HG02642 (cell line): ENCODE results near the gene SAMD11.
"Not testable (repeated sequence)": the region's sequence is repeated elsewhere in the genome, so short reads cannot be mapped to it uniquely, and the experiment has no call there.

Experiments
- ATAC-seq: cut with Tn5 transposase; IDR thresholded peaks from one replicate; pipeline ENCODE4 v1.9.1; 2021; ENCODE audit warnings: mild to moderate bottlenecking; ENCODE audit not compliant: unreplicated experiment, poor library complexity

Gene SAMD11

DNA sequence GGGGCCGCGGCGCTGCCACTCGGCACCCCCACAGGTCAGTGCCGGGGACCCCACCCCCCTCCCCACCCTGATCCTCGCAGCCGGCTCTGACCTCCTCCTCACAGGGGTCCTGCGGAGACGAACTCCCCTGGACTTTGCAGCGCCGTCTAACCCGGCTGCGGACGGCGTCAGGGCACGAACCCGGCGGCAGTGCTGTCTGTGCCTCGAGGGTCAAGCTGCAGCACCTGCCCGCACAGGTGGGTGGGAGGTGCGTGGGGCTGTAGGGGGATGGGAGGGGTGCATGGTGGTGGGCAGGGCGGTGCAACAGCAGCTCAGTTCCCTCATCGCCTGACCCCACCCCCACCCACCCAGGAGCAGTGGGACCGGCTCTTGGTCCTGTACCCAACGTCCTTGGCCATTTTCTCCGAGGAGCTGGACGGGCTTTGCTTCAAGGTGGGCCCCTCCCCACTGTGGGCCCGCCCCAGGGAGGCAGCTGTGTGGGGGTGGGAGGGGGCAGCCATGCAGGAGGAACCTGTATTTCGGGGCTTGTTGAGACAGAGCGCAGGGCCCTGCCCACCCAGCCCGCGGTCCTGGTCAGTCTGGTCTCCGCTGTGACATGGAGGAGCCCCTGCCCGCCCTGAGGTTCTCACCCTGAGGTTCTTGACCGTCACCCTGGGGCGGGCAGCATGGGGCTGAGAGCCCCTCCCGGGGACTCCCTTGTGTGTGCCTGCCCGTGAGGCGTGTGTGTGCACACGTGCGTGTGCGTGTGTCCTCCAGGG lies 47.4 kb downstream of the SAMD11 start:
- no peak for ATAC-seq

DNA sequence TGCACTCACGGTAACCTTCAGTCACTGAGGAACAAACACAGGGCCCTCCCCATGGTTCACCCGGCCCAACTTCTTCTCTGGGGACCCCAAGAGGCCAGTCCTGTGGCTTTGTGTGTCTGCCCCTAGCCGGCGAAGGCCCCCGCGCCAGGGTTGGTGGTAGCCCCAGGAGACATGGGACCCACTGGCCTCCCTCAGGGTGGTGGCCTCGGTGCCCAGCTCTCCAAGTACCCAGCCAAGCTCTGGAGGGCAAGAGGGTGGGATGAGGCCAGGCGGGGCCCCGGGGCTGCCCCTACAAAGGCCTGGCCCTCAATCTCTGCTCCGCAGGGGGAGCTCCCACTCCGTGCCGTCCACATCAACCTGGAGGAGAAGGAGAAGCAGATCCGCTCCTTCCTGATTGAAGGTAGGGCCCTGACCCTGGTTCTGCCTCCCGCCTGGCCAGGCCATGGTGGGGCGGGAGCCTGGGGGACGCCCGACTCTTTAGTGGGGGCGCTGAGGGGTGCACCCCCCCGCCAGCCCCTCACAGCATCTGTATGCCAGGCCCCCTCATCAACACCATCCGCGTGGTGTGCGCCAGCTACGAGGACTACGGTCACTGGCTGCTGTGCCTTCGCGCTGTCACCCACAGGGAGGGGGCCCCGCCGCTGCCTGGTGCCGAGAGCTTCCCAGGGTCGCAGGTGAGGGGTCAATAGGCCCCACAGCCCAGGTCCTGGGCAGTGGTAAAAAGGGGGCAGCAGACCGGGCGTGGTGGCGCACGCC lies 48.2 kb downstream of the SAMD11 start:
- ATAC-seq: no peak

DNA sequence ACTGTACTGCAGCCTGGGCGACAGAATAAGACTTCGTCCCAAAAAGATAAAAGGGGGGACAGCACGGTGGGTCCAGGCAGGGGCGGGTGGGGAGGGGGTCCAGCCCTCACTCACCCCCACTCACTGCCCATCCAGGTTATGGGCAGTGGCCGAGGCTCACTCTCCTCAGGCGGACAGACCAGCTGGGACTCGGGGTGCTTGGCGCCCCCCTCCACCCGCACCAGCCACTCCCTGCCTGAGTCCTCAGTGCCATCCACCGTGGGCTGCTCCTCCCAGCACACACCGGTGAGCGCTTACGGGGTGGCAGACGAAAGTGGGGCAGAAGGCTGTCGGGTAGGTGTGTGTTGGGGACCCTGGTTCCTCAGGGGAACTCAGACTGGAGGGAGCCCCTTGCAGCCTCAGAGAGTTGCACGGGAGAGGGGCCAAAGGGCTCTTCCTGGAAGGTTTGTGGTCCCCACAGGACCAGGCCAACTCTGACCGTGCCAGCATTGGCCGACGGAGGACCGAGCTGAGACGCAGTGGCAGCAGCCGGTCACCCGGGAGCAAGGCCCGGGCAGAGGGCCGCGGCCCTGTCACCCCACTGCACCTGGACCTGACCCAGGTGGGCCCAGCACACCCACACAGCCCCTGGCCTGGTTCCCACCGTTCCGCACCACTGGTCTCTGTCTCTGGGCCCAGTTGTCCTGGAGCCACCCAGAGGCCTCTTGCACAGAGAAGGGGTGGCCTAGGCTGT lies 49.2 kb downstream of the SAMD11 start:
- no peak for ATAC-seq

DNA sequence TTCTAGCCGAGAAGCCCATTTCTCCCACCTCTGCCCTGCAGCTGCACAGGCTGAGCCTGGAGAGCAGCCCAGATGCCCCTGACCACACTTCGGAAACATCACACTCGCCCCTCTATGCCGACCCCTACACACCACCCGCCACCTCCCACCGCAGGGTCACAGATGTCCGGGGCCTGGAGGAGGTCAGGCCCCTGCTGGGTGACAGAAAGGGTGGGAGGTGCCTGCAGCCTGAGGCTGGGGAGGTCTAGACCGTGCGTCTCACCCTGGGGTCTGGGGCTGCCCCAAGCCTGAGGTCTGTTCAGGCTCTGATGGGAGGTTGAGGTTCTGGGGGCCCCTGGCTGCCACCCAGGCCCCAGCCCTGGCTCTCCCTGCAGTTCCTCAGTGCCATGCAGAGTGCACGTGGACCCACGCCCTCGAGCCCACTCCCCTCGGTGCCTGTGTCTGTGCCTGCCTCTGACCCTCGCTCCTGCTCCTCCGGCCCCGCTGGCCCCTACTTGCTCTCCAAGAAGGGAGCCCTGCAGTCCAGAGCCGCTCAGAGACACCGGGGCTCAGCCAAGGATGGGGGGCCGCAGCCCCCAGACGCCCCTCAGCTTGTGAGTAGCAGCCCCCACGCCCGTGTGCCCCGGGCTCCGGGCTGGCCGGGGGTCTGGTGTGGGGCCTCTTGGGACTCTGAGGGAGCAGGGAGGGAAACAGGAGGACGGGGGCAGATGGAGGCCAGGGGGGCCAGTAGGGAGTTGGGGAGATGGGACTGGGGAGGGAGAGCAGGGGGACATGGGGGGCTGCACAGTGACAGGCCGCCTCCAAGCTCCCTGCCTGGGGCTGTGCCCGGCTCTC lies 50.0 kb downstream of the SAMD11 start:
- no peak for ATAC-seq

DNA sequence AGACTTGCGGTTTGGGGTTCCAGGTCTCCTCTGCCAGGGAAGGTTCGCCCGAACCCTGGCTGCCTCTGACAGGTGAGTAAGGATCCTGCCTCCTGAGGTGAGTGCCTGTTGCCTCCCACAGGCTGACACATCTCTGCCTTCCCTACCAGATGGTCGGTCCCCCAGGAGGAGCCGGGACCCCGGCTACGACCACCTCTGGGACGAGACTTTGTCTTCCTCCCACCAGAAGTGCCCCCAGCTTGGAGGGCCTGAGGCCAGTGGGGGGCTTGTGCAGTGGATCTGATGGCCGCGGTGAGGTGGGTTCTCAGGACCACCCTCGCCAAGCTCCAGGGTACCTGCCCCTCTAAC lies 50.5 kb downstream of the SAMD11 start:
- ATAC-seq: no peak

DNA sequence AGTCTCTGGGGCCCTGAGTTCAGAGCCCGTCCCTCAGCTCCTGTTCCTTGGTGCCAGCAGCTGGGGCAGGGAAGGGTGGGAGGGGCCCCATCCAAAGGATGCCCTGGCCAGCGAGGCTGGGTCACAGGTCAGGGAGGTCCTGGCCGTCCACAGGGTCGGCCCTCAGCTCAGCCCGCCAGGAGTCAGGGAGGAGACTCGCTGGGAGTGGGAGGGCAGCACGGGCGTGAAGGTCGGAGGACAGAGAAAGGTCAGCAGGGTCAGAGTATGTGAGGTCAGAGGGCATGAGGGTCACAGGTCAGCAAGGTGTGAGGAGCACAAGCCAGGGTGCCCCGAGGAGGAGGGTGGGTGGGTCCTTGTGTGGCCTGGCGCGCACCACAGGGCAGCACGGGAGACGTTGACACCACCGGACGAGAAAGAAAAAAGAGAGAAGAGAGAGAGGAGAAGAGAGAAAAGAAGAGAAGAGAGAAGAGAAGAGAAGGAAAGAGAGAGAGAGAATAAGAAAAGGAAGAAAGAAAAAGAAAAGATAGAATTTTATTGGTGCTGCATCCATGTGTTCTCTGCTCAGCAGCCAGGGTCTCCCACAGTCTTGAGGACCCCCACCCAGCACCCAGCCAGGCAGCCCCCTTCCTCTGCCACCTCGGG lies 51.1 kb downstream of the SAMD11 start:
- no peak for ATAC-seq

DNA sequence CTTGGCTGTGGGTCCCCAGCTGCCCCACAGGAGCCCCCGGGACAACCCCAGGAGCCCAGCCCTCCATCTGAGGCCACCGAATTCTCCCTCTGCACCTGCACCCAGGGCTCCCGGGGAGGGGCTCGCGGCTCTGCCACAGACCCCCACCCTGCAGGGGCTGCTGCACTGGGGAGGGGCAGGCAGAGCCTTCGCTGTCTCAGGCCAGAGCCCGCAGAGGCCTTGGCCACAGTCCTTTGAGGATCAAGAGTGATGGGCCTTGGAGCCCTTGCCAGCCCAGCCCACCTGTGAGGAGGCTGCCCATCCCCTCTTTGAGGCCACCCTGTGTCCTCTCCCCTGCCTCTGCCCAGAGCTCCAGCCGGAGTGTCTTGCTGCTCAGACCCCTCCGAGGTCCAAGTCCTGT lies 51.6 kb downstream of the SAMD11 start:
- no peak for ATAC-seq

DNA sequence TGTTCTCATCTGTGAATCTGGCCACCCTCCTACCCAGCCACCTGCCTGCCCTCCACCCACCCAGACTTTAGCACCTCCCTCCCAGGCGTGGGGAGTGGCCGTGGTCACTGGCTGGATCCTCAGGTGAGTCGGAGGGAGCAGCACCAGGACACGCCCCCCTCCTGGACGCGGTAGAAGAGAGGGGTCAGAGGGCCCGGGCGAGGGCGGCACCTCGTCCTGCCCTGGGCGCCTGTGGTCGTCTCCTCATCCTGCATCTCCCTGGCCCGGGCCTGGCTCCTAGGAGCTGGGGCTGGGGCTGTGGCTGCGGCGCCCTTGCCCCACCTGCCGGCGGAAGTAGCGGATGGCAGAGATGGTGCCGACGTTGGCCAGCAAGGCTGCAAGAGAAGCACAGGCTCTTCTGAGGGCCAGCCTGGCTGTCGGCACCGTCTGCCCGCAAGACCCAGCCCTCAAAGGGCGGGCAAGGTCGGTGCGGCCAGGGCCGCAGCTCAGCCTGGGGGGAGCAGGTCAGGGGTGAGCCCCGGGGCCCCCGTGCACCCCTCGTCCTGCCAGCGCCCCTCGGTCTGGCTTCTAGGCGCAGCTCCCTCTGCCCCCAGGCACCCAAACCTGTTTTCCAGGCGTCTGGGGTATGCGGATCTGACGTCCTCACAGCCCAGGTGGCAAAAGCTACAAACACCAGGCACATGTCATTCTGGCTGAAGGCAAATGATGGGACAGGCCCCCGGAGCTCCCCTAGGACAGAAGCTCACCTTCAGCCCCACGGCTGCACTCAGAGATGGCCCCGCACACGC lies 52.4 kb downstream of the SAMD11 start:
- ATAC-seq: peak; percentile 41

DNA sequence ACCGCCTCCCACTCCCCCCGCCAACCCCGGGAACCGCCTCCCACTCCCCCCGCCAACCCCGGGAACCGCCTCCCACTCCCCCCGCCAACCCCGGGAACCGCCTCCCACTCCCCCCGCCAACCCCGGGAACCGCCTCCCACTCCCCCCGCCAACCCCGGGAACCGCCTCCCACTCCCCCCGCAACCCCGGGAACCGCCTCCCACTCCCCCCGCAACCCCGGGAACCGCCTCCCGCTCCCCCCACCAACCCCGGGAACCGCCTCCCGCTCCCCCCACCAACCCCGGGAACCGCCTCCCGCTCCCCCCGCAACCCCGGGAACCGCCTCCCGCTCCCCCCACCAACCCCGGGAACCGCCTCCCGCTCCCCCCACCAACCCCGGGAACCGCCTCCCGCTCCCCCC lies 53.1 kb downstream of the SAMD11 start:
- ATAC-seq: not testable (repeated sequence)

DNA sequence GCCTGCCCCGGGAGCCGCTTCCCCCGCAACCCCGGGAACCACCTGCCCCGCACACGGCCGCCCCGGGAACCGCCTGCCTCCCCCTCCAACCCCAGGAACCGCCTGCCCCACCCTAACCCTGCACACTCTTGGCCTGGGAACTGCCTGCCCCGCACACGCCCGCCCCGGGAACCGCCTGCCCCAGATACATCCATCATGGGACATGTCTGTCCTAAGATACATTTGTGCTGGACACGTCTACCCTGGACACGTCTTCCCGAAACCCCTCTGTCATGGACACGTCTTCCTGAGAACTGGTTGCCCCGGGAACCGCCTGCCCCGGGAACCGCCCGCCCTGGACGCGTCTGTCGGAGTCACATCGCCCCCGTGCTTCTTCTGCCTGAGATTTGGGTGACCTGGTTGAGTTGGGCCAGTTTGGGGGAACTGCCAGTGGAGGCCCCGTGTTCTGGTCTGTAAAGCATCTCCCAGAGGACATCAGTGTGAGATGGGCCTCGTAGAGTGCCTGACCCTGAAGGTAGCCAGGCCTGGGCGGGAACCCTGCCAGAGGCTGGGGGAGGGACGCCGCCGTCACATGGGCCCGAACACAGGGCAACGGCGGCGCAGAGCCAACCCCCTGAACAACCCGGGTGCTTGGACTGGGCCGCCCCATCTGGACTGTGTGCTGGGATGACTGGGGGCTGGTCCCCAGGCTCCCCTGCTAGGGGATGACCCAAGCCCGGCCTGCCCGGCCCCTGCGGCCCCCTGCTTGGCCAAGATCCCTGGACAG lies 54.5 kb downstream of the SAMD11 start:
- no peak for ATAC-seq

DNA sequence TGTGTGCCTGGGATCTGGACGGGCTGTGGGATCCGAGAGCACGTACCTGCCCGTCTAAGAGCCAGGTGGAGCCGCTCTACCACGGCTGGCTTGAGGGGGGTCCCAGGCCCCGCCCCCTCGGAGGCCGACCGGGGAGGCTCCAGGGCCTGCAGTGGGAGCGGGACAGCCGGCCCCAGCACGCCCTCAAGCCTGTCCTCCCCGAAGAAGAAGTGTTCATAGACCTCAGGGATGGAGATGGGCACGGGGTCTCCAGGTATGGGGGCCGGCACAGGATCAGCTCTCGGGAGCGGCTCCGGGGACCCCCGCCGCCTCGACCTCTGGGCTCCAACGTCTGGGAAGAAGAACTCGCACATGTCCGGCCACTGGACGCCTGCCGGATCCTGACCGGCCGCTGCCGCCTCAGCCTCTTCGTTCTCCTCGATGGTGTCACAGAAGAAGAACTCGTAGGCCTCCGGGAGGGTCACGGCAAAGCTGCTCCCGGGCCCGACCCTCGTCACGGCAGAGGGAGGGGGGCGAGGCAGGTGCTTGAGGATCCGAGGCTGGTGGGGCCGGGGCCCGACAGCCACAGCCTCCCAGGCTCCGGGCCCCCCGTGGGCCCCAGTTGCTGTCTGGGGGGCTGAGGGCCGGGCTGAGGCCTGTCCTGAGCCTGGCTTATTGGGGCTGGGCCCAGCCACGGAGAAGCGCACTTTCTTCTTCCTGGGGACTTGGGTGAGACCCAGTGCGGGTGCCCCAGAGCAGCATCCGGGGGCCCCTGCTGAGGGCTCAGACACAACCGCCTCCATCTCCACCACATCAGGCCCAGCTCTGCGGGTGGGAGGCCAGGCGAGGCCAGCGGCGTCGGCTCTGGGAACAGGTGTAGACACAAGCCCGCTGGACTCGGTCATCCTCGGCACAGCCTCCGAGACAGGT lies 55.4 kb downstream of the SAMD11 start:
- no peak for ATAC-seq

DNA sequence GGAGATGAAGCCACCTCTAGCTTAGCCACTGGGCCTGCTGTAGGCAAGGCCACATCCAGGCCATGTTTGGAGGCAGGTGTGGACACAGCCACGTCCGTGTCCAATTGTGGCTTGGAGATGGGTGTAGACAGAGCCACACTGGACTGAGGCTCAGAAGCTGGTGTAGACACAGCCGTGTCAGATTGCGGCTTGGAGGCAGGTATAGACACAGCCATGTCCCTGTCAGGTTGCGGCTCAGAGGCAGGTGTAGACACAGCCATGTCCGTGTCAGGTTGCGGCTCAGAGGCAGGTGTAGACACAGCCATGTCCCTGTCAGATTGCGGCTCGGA lies 56.0 kb downstream of the SAMD11 start:
- no peak for ATAC-seq

DNA sequence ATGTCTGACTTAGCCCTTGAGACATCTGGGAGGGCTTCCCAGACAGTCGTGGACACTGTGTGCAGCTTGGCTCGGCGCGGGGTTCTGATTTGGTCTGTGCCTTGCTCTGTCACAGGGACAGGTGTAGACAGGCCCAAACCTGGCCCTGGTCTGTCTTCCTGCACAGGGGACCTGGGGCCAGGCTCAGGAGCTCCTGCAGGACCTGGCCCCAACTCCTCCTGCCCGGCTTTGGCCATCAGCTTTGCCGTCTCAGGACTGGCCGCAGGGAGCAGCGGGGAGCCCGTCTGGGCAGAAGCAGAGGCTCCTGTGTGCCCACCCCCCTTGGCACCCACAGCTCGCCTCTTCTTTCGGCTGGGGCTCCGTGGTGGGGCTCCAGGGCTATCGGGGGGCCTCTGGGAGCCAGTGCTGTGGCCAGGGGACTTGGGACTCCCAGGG lies 56.4 kb downstream of the SAMD11 start:
- ATAC-seq: no peak

DNA sequence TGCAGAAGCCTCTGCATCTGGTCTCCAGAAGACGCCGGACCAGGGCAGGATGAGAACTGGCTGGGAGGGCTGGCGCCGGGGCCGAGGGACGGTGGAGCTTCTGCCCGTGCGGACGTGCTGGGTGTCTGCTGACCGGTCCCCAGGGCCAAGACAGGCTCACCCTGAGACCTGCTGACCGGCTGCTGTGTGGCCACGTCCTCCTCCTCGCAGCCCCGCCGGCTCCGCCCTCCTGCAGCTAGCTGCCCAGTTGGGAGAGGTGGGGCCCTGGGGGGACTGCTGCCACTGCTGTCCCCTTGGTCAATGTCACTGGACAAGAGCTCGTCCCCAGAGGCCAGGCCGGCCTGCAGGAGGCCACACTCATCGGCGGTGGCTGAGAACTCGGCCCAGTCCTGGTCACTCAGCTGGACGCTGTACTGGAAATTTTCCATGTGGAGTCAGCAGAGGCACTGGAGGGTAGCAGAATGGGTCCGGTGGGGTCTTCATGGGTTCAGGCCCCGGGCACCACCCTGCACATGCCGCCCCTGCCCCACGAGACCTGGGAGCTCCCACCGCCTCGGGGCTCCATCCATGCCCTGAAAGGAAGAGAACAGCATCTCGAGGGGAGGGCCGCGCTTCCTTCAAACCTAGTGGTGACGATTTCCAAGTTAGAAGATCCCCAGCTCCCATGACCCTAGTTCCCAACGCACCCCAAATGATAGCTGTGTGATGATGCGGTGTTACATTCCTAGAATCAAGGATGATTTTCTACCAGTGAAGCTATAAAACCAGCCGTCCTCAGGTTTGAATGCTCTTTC lies 57.1 kb downstream of the SAMD11 start:
- no peak for ATAC-seq

DNA sequence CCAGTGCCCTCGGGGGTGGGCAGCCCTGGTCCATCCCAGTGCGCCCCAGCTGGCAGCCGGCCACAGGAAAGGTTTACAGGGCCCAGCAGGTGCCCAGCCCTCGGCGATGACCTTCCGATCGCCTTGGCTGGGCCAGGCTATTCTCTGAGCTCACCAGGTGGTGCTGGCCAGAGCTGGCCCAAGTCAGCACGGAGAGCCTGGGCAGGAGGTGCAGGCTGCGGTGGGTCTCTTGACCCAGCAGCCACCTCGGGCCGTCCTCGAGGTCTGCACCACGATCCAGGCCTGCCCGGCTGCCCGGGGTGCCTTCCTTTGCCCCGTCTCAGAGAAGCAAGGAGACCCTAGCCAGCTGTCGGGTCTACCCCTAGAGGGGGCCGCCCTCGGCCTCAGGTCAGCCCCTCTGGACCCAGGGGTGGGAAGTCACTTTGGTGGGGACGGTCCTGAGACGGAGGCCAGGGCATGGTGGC lies 57.8 kb downstream of the SAMD11 start:
- no peak for ATAC-seq

DNA sequence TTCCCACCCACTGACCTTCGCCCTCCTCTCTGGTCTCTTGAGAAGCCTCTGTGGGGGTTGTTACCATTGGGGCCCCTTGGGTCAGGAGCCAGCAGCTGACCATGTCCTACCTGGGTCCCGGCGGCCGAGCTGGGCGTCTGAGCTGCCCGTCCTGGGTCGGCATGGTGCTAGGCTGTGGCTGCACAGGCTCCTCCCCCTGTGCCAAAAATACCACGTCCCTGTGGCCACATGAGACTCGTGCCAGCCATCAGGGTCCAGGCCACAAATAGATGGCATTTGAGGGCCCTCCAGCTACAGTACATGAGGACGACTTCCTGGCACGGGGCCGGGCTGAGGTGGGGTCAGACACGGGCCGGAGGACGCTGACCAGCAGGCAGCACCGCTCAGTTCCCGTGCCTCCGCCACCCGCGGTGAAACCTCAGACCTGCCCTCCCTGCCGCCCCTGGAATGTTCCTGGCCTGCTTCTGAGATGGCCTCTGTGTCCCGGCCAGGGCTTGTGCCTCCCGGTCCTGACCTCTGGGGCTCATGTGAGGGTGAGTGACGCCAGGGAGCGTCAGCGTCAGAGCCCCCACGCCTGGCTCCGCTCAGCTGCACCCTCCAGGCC lies 58.3 kb downstream of the SAMD11 start, which contains the start of gene PERM1:
Gene PERM1, minus strand, starts transcription at position 139 of the 604 bp plus-strand sequence. CDS start 1,064 bp downstream, outside the sequence.
- ATAC-seq: no peak
